Lower leg skin (tissue), 3 donors: ENCODE measurements around the gene TRIM63.

Experiments
- POLR2A ChIP-seq, 2 donors: fragments of 450-650 bp; IDR thresholded peaks; one replicate each; pipeline ENCODE4 v1.6.1; 2016 to 2017; ENCODE audit warnings: antibody characterized with exemption in 2 of 2, mild to moderate bottlenecking in 1 of 2, moderate library complexity in 1 of 2
- TF ChIP-seq, protein P1 (sequence below), 3 donors: fragments of 450-650 bp; IDR thresholded peaks; one replicate each; pipeline ENCODE4 v1.5.1; 2016; ENCODE audit warnings: antibody characterized with exemption in 3 of 3, mild to moderate bottlenecking in 3 of 3, moderate library complexity in 2 of 3

DNA sequence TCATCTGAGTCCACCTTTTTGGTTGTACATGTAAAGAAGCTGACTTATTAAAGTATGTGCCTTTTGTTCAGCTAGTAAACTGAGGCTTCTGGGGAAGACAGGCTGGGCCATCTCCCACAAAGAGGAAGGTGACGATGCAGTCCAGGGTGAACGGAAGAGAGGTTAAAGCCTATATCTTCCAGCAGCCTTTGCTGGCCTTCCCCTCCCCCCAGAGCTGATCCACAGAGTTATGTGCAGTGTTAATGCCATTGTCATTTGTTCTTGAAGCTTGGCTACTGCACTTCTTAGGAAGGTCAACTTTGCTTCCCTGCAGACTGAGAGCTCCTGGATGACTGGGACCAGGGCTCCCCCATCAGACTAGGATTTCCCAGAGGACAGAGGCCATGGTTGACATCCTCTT, 23.7 kb downstream of the TRIM63 start:
- TF ChIP-seq, protein P1, sequence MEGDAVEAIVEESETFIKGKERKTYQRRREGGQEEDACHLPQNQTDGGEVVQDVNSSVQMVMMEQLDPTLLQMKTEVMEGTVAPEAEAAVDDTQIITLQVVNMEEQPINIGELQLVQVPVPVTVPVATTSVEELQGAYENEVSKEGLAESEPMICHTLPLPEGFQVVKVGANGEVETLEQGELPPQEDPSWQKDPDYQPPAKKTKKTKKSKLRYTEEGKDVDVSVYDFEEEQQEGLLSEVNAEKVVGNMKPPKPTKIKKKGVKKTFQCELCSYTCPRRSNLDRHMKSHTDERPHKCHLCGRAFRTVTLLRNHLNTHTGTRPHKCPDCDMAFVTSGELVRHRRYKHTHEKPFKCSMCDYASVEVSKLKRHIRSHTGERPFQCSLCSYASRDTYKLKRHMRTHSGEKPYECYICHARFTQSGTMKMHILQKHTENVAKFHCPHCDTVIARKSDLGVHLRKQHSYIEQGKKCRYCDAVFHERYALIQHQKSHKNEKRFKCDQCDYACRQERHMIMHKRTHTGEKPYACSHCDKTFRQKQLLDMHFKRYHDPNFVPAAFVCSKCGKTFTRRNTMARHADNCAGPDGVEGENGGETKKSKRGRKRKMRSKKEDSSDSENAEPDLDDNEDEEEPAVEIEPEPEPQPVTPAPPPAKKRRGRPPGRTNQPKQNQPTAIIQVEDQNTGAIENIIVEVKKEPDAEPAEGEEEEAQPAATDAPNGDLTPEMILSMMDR (IDR thresholded peaks at IDR 0.05) = no peak
- TF ChIP-seq POLR2A (IDR thresholded peaks at IDR 0.05) = no peak
